T-cell (primary cell): ENCODE measurements around the gene WDR59. TPM values are rescaled to one million over a fixed set of nuclear protein-coding genes. Genes with fewer than 3 reads are reported as not detected.

Experiments used
- ATAC-seq, 4 experiments: fragments of 200-7000 bp in 3 of 4; fragments of 150-1000 bp in 1 of 4; cut with Tn5 transposase; replicated peaks in 1 of 4; 1 replicate in 3 of 4; 2 replicates in 1 of 4; pipeline ENCODE4 v1.10.0; 2021; ENCODE audit warnings: moderate library complexity in 3 of 4, mild to moderate bottlenecking in 2 of 4, moderate number of reproducible peaks in 1 of 4
- CTCF ChIA-PET, 2 donors: fragments of 300-600 bp; sonication (Branson Sonifier 250); formaldehyde crosslinking; loops; one replicate each; lab custom pipeline; 2022; ENCODE audit warnings: antibody characterized with exemption in 2 of 2; lab: Charles Lee
- POLR2A ChIA-PET, 2 donors: fragments of 300-600 bp; sonication (Branson Sonifier 250); formaldehyde crosslinking; loops; one replicate each; lab custom pipeline; 2022; ENCODE audit warnings: antibody characterized with exemption in 2 of 2; lab: Charles Lee
- DNase-seq, 35 experiments: peaks; one replicate each; pipeline versions ENCODE4 v3.0.0 to v3.0.0-alpha.2; 2013 to 2023
- H3K27ac ChIP-seq: one replicate; pipeline ENCODE4 v1.5.1; 2013; ENCODE audit warnings: low read length
- H3K27me3 ChIP-seq, 2 experiments: replicated peaks in 1 of 2; 1 replicate in 1 of 2; 2 replicates in 1 of 2; pipeline versions ENCODE4 v1.6.1 to v1.7.0; 2013; ENCODE audit warnings: low read length in 1 of 2, mixed read lengths in 1 of 2; ENCODE audit not compliant: control insufficient read depth in 2 of 2, insufficient read depth in 2 of 2; ENCODE audit errors: extremely low read depth in 1 of 2
- H3K36me3 ChIP-seq, 2 donors: 1 replicate in 1 of 2; 2 replicates in 1 of 2; pipeline versions ENCODE4 v1.6.1 to v1.7.0; 2013; ENCODE audit warnings: low read length in 1 of 2; ENCODE audit not compliant: control insufficient read depth in 2 of 2, insufficient read depth in 1 of 2; ENCODE audit errors: extremely low read depth in 1 of 2
- H3K4me1 ChIP-seq, 2 experiments: 1 replicate in 1 of 2; 2 replicates in 1 of 2; pipeline versions ENCODE4 v1.6.1 to v1.7.0; 2013; ENCODE audit warnings: low read length in 2 of 2, mixed read lengths in 1 of 2; ENCODE audit not compliant: insufficient read depth in 2 of 2, control insufficient read depth in 1 of 2; ENCODE audit errors: extremely low read depth in 1 of 2
- H3K4me3 ChIP-seq, 2 donors: 1 replicate in 1 of 2; 2 replicates in 1 of 2; pipeline versions ENCODE4 v1.5.1 to v1.7.0; 2013; ENCODE audit warnings: mild to moderate bottlenecking in 2 of 2, low read length in 1 of 2, moderate library complexity in 1 of 2; ENCODE audit not compliant: control insufficient read depth in 1 of 2; ENCODE audit errors: extremely low read depth in 1 of 2
- H3K9me3 ChIP-seq: 2 replicates; pipeline ENCODE4 v1.7.0; 2013
- H3K27ac Mint-ChIP-seq, 2 donors: one replicate each; pipeline ENCODE4 v1.8.0; 2020 to 2021; ENCODE audit warnings: mild to moderate bottlenecking in 2 of 2, mixed read lengths in 2 of 2
- H3K27me3 Mint-ChIP-seq, 2 donors: one replicate each; pipeline ENCODE4 v1.8.0; 2021 to 2022; ENCODE audit warnings: mixed read lengths in 2 of 2
- H3K36me3 Mint-ChIP-seq: one replicate; pipeline ENCODE4 v1.8.0; 2021; ENCODE audit warnings: mixed read lengths
- H3K4me1 Mint-ChIP-seq, 3 donors: one replicate each; pipeline ENCODE4 v1.8.0; 2020 to 2022; ENCODE audit warnings: mixed read lengths in 3 of 3, mild to moderate bottlenecking in 1 of 3
- H3K4me3 Mint-ChIP-seq, 3 donors: one replicate each; pipeline ENCODE4 v1.8.0; 2020 to 2022; ENCODE audit warnings: mild to moderate bottlenecking in 3 of 3, mixed read lengths in 3 of 3, moderate library complexity in 3 of 3
- H3K9me3 Mint-ChIP-seq, 3 donors: one replicate each; pipeline ENCODE4 v1.8.0; 2020 to 2022; ENCODE audit warnings: mixed read lengths in 3 of 3
- WGBS: methylation state at CpG from one replicate; pipeline ENCODE4 v1.1.5; 2013; ENCODE audit warnings: missing lambda C conversion rate; ENCODE audit not compliant: insufficient coverage; 5-methylcytosine and 5-hydroxymethylcytosine counted together
- total RNA-seq, 35 experiments: library from RNA in 6 of 35; stranded (reverse) in 6 of 35; fragments of 120-200 nt in 1 of 35; gene quantifications; one replicate each; pipeline versions ENCODE4 v1.2.1 to v1.2.4 and lab custom pipeline; 2013 to 2026

The WDR59 gene
- total RNA-seq, 5 donors from 2014 or later (not counting 1 experiment from before 2014, with no cell fraction given) = 97.7 to 120 (median 108) TPM

DNA sequence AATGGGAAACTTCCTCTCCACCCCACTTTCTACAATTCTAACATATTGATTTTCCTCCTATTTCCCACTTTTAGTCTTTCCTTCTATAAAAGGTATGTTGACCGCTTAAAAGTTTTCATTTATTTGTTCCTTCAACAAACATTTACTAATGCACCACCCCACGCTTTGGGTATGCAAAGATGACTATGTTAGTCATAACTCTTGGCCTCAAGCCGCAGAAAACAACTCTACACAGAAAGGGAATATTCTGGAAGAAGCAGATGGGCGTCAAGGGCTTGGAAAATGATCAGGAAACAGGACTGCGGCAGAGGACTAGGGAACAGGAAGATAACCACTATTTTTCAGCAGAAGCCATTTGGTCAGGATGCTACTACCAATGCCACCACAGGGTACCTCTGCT is 153.5 kb downstream of the WDR59 start:
- ATAC-seq = no peak
- POLR2A ChIA-PET = no interaction called here
- no peak overlapping the region for H3K27ac Mint-ChIP-seq

DNA sequence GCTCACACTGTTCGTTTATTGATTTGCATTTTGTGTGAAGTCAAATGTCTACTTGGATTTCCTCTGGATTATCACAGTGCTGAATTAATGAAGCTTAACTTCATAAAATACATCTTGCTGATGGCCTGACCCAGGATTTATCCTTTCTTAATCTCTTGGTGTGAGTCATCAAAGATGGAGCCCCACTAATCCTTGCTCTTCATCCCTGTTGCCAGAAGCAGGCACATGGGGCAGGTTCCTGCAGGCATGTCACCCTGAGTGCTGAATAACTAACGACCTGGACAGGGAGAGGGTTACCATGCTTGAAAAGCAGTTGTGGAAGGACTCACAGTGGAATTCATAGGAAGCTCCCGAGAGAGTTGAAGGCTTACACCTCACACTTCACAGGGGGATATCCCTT is 154.3 kb downstream of the WDR59 start:
- Mint-ChIP-seq H3K4me1 (peaks cover 5 to 12% (median 7%) of the 10 kb centered on the region in 3 donors), H3K27ac (no peak overlapping the region), H3K36me3 (peaks cover 3% of the 10 kb centered on the region), H3K9me3 (peaks cover 4 to 19% (median 8%) of the 10 kb centered on the region in 3 donors), H3K27me3 (peaks cover 6 to 7% of the 10 kb centered on the region in 2 donors), H3K4me3 (no peak overlapping the region)
- no peak overlapping the region for H3K27ac ChIP-seq
- H3K36me3 ChIP-seq = no peaks in the 10 kb centered on the region
- ATAC-seq = no peak
- H3K4me3 ChIP-seq = no peak overlapping the region
- CTCF ChIA-PET = no interaction called here
- 83% methylated on average over 1 of the region's 3 CpGs for WGBS
- H3K4me1 ChIP-seq = no peaks in the 10 kb centered on the region
- H3K27me3 ChIP-seq = peaks cover 0 to 8% of the 10 kb centered on the region in 2 experiments
- POLR2A ChIA-PET = no interaction called here
- H3K9me3 ChIP-seq = no peaks in the 10 kb centered on the region
- no peak for DNase-seq

More for the DNA sequence above, 153.5 kb downstream of the WDR59 start:
- Mint-ChIP-seq H3K36me3 (peaks cover 3% of the 10 kb centered on the region), H3K9me3 (peaks cover 4 to 19% (median 8%) of the 10 kb centered on the region in 3 donors), H3K27me3 (peaks cover 6 to 8% of the 10 kb centered on the region in 2 donors), H3K4me3 (no peak overlapping the region), H3K4me1 (peaks cover under 1 to 5% (median 2%) of the 10 kb centered on the region in 3 donors)
- H3K4me1 ChIP-seq = no peaks in the 10 kb centered on the region
- CTCF ChIA-PET = no interaction called here
- DNase-seq = no peak
- WGBS = no CpG with 5 or more reads among the region's 5 CpGs
- H3K27ac ChIP-seq = no peak overlapping the region
- no peaks in the 10 kb centered on the region for H3K9me3 ChIP-seq
- no peak overlapping the region for H3K4me3 ChIP-seq
- H3K36me3 ChIP-seq = no peaks in the 10 kb centered on the region
- H3K27me3 ChIP-seq = peaks cover 0 to 10% of the 10 kb centered on the region in 2 experiments

DNA sequence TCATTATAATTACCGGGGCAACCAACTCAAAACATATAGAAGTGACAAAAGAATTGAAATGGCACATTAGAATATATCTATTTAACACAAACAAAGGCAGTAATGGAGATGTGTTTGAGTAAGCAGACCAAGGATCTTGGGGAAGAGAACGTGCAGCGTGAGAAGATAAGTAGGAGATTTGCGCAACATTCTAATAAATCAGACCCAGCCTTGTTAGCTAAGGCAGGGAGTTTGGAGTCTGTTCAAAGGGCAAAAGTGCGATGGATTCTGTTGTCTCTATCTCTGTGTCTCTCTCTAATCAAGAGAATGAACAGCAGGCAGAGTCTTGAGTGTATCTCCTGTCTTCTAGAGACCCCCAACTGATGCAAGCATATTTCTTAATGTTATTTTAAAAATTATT is 155.3 kb downstream of the WDR59 start:
- Mint-ChIP-seq H3K4me1 (peaks cover 5 to 12% (median 7%) of the 10 kb centered on the region in 3 donors), H3K27ac (no peak overlapping the region), H3K9me3 (peaks cover 4 to 19% (median 8%) of the 10 kb centered on the region in 3 donors), H3K36me3 (peaks cover 3% of the 10 kb centered on the region), H3K27me3 (peaks cover 5 to 8% of the 10 kb centered on the region in 2 donors), H3K4me3 (no peak overlapping the region)
- Histone ChIP-seq H3K27ac (no peak overlapping the region), H3K4me3 (no peak overlapping the region), H3K4me1 (no peaks in the 10 kb centered on the region), H3K9me3 (no peaks in the 10 kb centered on the region), H3K27me3 (peaks cover 0 to 8% of the 10 kb centered on the region in 2 experiments), H3K36me3 (no peaks in the 10 kb centered on the region)
- no CpG with 5 or more reads among the region's 5 CpGs for WGBS
- DNase-seq (no peak), ATAC-seq (no peak)
- ChIA-PET CTCF (no interaction called here), POLR2A (no interaction called here)

DNA sequence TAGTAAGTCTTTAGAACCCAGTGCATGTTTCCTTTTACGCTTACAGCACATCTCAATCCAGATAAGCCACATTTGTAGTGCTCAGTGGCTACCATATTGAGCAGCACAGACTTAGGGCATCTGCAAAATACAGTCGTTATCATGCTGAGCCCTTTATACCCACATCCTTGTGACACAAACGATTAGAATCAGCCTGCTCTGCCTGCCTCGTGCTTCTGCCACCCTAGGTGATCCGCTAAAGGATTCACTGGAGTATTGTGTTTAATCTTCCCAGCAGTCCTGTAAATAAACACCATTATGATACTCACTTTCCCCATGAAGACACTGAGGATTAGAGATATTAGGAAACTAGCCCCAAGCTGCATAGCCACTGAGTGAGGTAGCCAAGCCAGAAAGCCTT is 159.0 kb downstream of the WDR59 start:
- ATAC-seq = no peak
- H3K4me3 ChIP-seq = no peak overlapping the region
- H3K36me3 ChIP-seq = no peaks in the 10 kb centered on the region
- DNase-seq = no peak
- Mint-ChIP-seq H3K36me3 (peaks cover 3% of the 10 kb centered on the region), H3K27ac (no peak overlapping the region), H3K9me3 (peaks cover 8 to 19% (median 8%) of the 10 kb centered on the region in 3 donors), H3K4me1 (peaks cover 5 to 17% (median 7%) of the 10 kb centered on the region in 3 donors), H3K4me3 (no peak overlapping the region), H3K27me3 (peaks cover 21 to 24% of the 10 kb centered on the region in 2 donors)
- no peak overlapping the region for H3K27ac ChIP-seq
- 57% methylated on average over 2 of the region's 5 CpGs for WGBS
- H3K4me1 ChIP-seq = no peaks in the 10 kb centered on the region
- H3K9me3 ChIP-seq = no peaks in the 10 kb centered on the region
- peaks cover 0 to 8% of the 10 kb centered on the region in 2 experiments for H3K27me3 ChIP-seq
- ChIA-PET POLR2A (interaction anchor here in 1 of 2 donors (0.6 kb wide), 1 partner anchor 60 kb away, joined by 4 read pairs; no protein-coding TSS in a partner anchor), CTCF (interaction anchor here (0.5 to 1.0 kb wide), 2 partner anchors 8 to 21 kb away, joined by 3 to 5 read pairs; no protein-coding TSS in a partner anchor)

DNA sequence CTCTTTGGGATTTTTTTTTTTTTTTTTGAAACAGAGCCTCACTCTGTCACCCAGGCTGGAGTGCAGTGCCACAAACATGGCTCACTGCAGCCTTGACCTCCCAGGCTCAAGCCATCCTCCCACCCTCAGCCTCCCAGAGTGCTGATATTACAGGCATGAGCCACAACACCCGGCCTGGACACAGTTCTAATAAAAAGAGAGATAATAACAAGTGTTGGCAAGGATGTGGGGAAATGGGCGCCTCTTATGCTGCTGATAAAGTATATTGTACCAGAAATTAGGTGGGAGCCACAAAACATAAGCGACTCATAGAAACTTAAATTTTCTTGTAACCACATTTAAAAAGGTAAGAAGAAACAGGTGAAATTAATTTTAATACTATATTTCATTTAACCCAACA is 159.9 kb downstream of the WDR59 start:
- H3K4me3 ChIP-seq = no peak overlapping the region
- ChIA-PET POLR2A (no interaction called here), CTCF (interaction anchor here in 1 of 2 donors (1.0 kb wide), 1 partner anchor 22 kb away, joined by 5 read pairs; no protein-coding TSS in a partner anchor)
- peaks cover 0 to 6% of the 10 kb centered on the region in 2 experiments for H3K27me3 ChIP-seq
- peaks cover 21 to 24% of the 10 kb centered on the region in 2 donors for H3K27me3 Mint-ChIP-seq
- H3K36me3 ChIP-seq = no peaks in the 10 kb centered on the region
- H3K9me3 Mint-ChIP-seq = peaks cover 8 to 19% (median 8%) of the 10 kb centered on the region in 3 donors
- peaks cover 5 to 17% (median 7%) of the 10 kb centered on the region in 3 donors for H3K4me1 Mint-ChIP-seq
- no peak overlapping the region for H3K27ac ChIP-seq
- no peaks in the 10 kb centered on the region for H3K9me3 ChIP-seq
- ATAC-seq (no peak), DNase-seq (no peak)
- WGBS = no CpG with 5 or more reads among the region's 3 CpGs
- H3K27ac Mint-ChIP-seq = no peak overlapping the region
- H3K36me3 Mint-ChIP-seq = peaks cover 3% of the 10 kb centered on the region
- H3K4me3 Mint-ChIP-seq = no peak overlapping the region
- no peaks in the 10 kb centered on the region for H3K4me1 ChIP-seq

Other genes with a start within 250 kb of the WDR59 start
- under 1 TPM in 3 of 5 donors, not detected in 2; 0.23 to 0.39 (median 0.35) TPM for gene FA2H, start 210.3 kb downstream of the WDR59 start, total RNA-seq
- gene ZNRF1, start 13.9 kb upstream of the WDR59 start, total RNA-seq = 1 to 10 TPM; 5.5 to 7.8 (median 7.5) TPM
- under 1 TPM in 3 of 5 donors, not detected in 2; 0.13 to 0.47 (median 0.26) TPM for gene LDHD, start 131.7 kb upstream of the WDR59 start, total RNA-seq
- gene ZFP1, start 163.4 kb upstream of the WDR59 start, total RNA-seq = 10 to 100 TPM; 10.1 to 15.6 (median 14.4) TPM
- 10 to 100 TPM in 3 of 5 donors, not detected in 2; 14.4 to 18.7 (median 15.1) TPM for gene CTRB2, start 222.0 kb upstream of the WDR59 start, total RNA-seq
- gene CTRB1, start 233.9 kb upstream of the WDR59 start, total RNA-seq = 1 to 10 TPM in 3 of 5 donors, not detected in 2; 6.1 to 8.3 (median 7.9) TPM